ENCODE measurements around the gene DHDDS.

DHDDS gene

DNA sequence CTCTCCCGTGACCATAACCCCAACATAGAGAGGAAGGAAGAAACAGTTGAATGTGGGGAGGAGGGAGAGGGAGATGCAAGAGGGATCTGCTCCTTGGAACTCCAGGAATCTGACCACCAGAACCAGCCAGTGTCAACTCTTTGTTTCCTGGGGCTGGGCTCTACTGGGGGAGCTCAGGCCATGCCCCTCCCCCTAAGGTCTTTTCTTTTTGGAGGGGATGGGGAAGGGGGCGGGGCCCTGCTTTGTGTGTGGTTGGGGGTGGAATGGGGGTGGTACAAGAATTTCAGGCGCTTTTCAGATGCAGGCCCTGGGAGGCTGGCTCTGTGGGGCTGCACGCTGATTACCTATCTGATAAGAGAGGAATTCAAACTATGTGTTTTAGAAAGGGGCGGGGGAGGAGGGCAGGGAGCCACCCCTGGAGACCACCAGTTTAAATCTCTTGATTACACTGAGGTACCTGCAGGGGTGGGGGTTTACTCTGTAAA is 13.2 kb upstream of the DHDDS start:
- no peak overlapping the region for H3K27ac ChIP-seq
- TF ChIP-seq, protein P1, sequence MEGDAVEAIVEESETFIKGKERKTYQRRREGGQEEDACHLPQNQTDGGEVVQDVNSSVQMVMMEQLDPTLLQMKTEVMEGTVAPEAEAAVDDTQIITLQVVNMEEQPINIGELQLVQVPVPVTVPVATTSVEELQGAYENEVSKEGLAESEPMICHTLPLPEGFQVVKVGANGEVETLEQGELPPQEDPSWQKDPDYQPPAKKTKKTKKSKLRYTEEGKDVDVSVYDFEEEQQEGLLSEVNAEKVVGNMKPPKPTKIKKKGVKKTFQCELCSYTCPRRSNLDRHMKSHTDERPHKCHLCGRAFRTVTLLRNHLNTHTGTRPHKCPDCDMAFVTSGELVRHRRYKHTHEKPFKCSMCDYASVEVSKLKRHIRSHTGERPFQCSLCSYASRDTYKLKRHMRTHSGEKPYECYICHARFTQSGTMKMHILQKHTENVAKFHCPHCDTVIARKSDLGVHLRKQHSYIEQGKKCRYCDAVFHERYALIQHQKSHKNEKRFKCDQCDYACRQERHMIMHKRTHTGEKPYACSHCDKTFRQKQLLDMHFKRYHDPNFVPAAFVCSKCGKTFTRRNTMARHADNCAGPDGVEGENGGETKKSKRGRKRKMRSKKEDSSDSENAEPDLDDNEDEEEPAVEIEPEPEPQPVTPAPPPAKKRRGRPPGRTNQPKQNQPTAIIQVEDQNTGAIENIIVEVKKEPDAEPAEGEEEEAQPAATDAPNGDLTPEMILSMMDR (IDR thresholded peaks at IDR 0.05) = no peak
- no peak for TF ChIP-seq ZFX (IDR thresholded peaks at IDR 0.05; ENCODE audit: borderline replicate concordance)

DNA sequence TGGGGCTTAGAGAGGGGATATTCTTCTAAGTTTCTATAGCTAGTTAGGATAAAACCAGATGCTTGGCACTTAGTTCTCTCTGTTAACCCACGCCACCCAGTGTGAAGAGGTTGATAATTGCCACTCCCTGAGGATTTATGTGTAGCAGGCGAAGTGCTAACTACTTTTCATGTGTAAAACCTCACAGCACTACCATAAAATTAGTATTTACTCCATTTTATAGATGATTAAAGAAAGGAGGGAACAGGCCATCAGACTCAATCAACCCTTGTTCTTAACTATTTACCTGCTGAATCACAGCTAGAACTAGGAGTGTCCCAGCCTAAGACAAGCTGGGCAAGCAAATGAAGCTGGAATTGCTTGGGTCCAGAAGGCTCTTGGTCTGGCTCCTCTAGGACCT is 12.6 kb upstream of the DHDDS start:
- no peak overlapping the region for H3K27ac ChIP-seq
- TF ChIP-seq, protein P1 (IDR thresholded peaks at IDR 0.05) = no peak
- TF ChIP-seq ZFX (IDR thresholded peaks at IDR 0.05; ENCODE audit: borderline replicate concordance) = no peak

DNA sequence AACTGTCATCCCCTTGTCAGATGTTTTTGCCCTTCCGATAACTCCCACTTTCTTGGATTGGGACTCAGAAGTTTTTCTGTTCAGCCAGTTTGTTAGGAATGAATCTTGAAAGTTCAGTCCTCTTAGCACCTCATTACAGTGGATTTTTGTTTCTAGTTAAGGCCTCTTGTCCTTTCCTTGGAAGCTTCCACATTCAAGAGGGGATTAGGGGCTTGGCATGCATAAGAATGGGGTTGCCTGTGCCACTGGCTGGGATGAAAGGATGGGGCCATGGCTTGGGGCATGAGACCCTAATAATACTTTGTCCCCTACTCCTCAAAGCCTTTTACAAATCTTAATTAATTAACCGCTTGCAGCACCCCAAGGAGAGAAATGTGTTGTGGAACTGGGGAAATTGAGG is 2.4 kb upstream of the DHDDS start:
- no peak for TF ChIP-seq ZFX (IDR thresholded peaks at IDR 0.05; ENCODE audit: borderline replicate concordance)
- TF ChIP-seq, protein P1 (IDR thresholded peaks at IDR 0.05) = no peak
- no peak overlapping the region for H3K27ac ChIP-seq

DNA sequence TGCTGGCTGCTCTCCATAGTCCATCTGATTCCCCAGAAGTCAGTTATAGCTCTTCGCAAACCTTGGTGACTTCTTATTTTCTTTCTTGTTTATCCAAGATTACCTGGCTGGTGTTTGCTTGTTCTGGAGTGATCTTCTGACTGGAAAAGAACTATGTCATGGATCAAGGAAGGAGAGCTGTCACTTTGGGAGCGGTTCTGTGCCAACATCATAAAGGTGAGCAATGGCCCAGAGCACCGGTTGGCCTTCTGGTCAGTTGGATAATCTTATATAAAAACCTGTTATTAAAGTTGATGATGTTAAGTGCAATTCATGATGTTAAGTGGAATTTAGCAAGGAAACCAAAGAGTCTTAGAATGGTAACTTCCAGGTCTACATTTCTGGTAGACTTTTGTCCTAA is 672 bp downstream of the DHDDS start:
- peak overlapping the region; percentile 68 for H3K27ac ChIP-seq

DNA sequence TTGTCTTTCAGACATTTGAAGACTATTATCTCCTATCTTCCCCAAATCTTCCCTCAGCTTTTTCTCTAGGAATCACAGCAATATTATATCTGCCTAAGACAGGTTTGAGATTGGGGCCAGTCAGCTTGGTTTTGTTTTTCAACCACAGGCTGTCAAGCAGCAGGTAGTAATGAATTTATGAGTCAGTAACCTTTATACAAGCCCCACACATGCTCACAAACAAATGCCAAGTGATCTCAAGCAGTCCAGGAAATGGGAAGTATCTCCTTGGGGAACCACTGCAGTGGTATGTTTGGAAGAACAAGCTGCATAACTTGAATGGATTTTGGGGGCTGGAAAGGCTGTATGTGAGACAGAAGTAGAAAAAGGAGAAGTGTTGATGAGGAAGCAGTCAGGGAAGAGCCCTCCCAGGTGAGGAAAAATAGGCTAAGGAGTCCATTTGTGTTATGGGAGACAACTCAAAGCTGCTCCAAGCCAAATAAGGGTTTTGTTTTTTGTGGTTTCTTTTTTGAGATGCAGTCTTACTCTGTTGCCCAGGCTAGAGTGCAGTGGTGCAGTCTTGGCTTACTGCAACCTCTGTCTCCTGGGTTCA is 2.1 kb downstream of the DHDDS start:
- TF ChIP-seq ZFX (IDR thresholded peaks at IDR 0.05; ENCODE audit: borderline replicate concordance) = no peak
- TF ChIP-seq, protein P1 (IDR thresholded peaks at IDR 0.05) = no peak
- no peak overlapping the region for H3K27ac ChIP-seq

More for the DNA sequence above, 672 bp downstream of the DHDDS start:
- TF ChIP-seq, protein P1 (IDR thresholded peaks at IDR 0.05) = no peak

DNA sequence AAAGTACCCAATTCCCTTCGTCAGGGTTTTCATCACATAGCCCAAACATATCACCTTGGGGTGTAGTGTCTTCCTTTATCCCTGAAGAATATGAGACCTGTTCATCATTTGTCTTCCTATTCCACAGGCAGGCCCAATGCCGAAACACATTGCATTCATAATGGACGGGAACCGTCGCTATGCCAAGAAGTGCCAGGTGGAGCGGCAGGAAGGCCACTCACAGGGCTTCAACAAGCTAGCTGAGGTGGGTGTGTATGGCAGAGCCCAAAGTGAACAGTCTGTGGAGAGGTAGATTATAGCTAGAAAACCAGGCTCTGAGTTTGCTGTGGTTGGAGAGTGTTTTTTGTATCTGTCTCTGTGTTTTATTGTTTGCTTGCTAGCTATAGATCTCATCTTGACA is 5.9 kb downstream of the DHDDS start:
- TF ChIP-seq, protein P1 (IDR thresholded peaks at IDR 0.05) = no peak
- no peak for TF ChIP-seq ZFX (IDR thresholded peaks at IDR 0.05; ENCODE audit: borderline replicate concordance)

DNA sequence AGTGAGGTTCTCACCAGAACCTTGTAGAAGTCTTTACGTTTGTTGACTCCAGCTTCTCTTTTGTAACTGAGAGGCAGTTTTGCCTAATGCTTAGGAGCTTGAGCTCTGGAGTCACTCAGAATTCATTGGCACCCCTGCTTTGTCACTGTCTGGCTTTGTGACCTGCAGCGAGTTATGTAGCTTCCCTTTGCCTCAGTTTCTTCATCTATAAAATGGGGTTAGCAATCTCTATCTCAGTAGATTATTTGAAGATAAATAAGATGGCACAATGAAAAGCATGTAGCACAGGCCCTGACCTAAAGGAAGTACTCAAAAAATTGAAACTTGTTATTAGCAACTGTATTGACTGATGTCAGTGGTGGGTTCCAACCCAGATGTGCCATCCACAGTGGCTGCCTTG is 8.1 kb downstream of the DHDDS start:
- no peak for TF ChIP-seq ZFX (IDR thresholded peaks at IDR 0.05; ENCODE audit: borderline replicate concordance)
- TF ChIP-seq, protein P1 (IDR thresholded peaks at IDR 0.05) = no peak
- H3K27ac ChIP-seq = peak overlapping the region; percentile 62

More for the DNA sequence above, 5.9 kb downstream of the DHDDS start:
- no peak overlapping the region for H3K27ac ChIP-seq

Data from 22Rv1 (cell line).